ENCODE measurements around the gene PDE3A.

The PDE3A gene

GRCh38 chr12:20625531-20625930 lies 257.2 kb downstream of the PDE3A start:
- TF ChIP-seq CTCF (IDR thresholded peaks at IDR 0.05; ENCODE audit: extremely low read depth, insufficient read depth, missing control alignments) = no peak
- in situ Hi-C loops (cut with MboI; ENCODE audit: low pct_unique_long_range_greater_than_20kb, low sequenced_read_pairs, unreplicated experiment) = no loop called here
- DNase-seq (ENCODE audit: low spot score) = no peak

GRCh38 chr12:20627001-20627588 lies 258.8 kb downstream of the PDE3A start:
- no peak for DNase-seq (ENCODE audit: low spot score)
- in situ Hi-C loops (cut with MboI; ENCODE audit: low pct_unique_long_range_greater_than_20kb, low sequenced_read_pairs, unreplicated experiment) = no loop called here
- TF ChIP-seq CTCF (IDR thresholded peaks at IDR 0.05; ENCODE audit: extremely low read depth, insufficient read depth, missing control alignments) = no peak

DNA sequence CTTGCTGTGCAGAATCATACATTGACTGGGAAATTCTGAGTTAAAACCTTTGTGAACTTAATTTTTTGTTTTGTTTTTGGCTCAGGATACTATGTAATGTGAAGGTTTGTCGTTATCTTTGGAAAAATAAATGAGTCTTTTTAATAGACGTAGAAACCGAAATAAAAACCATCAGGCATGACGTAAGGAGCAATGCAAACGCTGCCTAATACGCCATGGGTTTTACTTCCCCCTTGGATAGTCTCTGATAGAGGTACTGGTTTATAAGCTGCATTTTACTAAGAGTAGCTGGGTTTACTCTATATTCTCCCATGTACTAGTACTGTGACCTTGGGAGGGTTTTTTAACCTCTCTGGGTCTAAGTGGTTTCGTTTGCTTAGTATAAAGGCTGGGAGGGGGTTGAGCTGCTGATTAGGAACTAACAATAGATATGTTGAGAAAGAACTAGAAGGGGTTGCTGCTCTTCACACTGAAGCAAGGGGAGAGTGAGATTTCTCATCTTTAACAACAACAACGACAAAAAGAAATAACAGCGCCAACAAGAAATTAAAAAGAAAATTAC lies 260.0 kb downstream of the PDE3A start:
- in situ Hi-C loops (cut with MboI; ENCODE audit: low pct_unique_long_range_greater_than_20kb, low sequenced_read_pairs, unreplicated experiment) = no loop called here
- no peak for TF ChIP-seq CTCF (IDR thresholded peaks at IDR 0.05; ENCODE audit: extremely low read depth, insufficient read depth, missing control alignments)
- DNase-seq (ENCODE audit: low spot score) = no peak

DNA sequence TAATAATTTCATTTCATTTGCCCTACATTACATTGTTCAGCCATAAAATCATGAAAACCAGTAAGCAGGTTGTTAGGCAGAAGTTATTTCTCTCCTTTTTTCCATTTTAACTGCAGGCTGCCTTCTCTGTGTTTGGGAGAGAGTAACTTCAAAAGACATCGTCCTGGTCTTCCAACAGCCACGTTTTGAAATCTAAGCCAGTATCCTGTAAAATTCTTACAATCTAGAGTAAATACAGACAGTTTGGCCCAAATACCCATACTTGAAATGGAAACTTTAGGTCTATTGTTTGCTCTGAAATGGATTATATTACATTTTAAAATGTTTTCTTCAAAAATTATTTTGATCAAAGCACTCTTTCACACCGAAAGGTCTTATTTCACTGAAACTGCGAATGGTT lies 260.7 kb downstream of the PDE3A start:
- DNase-seq (ENCODE audit: low spot score) = no peak
- in situ Hi-C loops (cut with MboI; ENCODE audit: low pct_unique_long_range_greater_than_20kb, low sequenced_read_pairs, unreplicated experiment) = no loop called here
- no peak for TF ChIP-seq CTCF (IDR thresholded peaks at IDR 0.05; ENCODE audit: extremely low read depth, insufficient read depth, missing control alignments)

DNA sequence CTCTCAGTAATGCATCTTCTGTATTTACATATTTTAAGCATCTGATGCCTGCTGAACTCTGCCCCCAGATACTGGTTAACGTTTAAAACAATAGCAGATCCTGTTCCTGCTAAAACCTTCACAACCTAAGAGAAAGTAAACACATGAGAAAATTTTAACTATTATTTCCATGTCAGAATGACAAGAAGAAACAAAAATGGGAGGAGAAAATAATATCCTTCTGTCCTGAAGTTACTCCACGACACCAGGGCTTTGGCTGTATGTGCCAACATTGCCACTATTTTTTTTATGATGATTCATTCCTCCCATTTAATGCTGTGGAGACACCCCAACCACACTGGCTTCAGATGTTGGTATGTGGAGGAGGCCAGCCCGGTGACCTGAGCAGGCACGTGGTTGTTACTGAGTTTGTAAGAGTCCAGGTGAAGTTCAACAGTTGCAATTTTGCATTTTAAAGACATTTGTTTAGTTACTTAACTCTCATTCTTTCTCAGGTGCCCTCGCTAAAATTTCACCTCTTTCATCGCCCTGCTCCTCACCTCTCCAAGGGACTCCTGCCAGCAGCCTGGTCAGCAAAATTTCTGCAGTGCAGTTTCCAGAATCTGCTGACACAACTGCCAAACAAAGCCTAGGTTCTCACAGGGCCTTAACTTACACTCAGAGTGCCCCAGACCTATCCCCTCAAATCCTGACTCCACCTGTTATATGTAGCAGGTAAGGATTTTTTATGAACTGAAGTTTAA lies 261.2 kb downstream of the PDE3A start:
- no peak for DNase-seq (ENCODE audit: low spot score)
- TF ChIP-seq CTCF (IDR thresholded peaks at IDR 0.05; ENCODE audit: extremely low read depth, insufficient read depth, missing control alignments) = no peak
- in situ Hi-C loops (cut with MboI; ENCODE audit: low pct_unique_long_range_greater_than_20kb, low sequenced_read_pairs, unreplicated experiment) = no loop called here

- TF ChIP-seq CTCF (IDR thresholded peaks at IDR 0.05; ENCODE audit: extremely low read depth, insufficient read depth, missing control alignments) = no peak
- no peak for DNase-seq (ENCODE audit: low spot score)
- in situ Hi-C loops (cut with MboI; ENCODE audit: low pct_unique_long_range_greater_than_20kb, low sequenced_read_pairs, unreplicated experiment) = no loop called here
These were observed 263.4 kb downstream of the PDE3A start for GRCh38 chr12:20631711-20632110.
